ENCODE results near the gene SCYGR2.

- TF ChIP-seq POLR2A (IDR thresholded peaks at IDR 0.05) = no peak
- no peak for TF ChIP-seq CTCF (IDR thresholded peaks at IDR 0.05)
Observed at GRCh38 chr2:227610123-227610522, 11.4 kb downstream of the SCYGR2 start.

All from prostate gland (tissue), 2 donors.